Spleen (tissue), 7 donors: ENCODE data around the gene RCN2.

Source experiments
- POLR2A ChIP-seq, 3 donors: fragments of 450-650 bp; IDR thresholded peaks; one replicate each; pipeline ENCODE4 v1.5.1; 2017; ENCODE audit warnings: antibody characterized with exemption in 3 of 3, mild to moderate bottlenecking in 1 of 3
- POLR2AphosphoS5 ChIP-seq, 3 donors: sonication (generic); formaldehyde crosslinking; IDR thresholded peaks; one replicate each; pipeline ENCODE4 v1.5.1; 2017; ENCODE audit warnings: antibody characterized with exemption in 3 of 3
- TF ChIP-seq, protein P1 (sequence below), 11 experiments: fragments of 200-600 bp in 7 of 11; fragments of 450-650 bp in 4 of 11; sonication (generic) in 4 of 11; IDR thresholded peaks in 8 of 11; conservative IDR thresholded peaks in 3 of 11; 1 replicate in 7 of 11; 2 replicates in 4 of 11; pipeline versions ENCODE4 v1.4.0 to v1.8.0; 2016 to 2021; ENCODE audit warnings: antibody characterized with exemption in 11 of 11, inconsistent platforms in 4 of 11, mild to moderate bottlenecking in 1 of 11
- donor health status: DM: no; HTN: no; CAD: no; lungs with moderate emphysema.
- donor health status: DM: no; HTN: no; CAD: no.
- donor health status: DM: no; HTN: no; CAD: no.

GRCh38 chr15:76930831-76931396, 635 bp upstream of the RCN2 start:
- TF ChIP-seq, protein P1, sequence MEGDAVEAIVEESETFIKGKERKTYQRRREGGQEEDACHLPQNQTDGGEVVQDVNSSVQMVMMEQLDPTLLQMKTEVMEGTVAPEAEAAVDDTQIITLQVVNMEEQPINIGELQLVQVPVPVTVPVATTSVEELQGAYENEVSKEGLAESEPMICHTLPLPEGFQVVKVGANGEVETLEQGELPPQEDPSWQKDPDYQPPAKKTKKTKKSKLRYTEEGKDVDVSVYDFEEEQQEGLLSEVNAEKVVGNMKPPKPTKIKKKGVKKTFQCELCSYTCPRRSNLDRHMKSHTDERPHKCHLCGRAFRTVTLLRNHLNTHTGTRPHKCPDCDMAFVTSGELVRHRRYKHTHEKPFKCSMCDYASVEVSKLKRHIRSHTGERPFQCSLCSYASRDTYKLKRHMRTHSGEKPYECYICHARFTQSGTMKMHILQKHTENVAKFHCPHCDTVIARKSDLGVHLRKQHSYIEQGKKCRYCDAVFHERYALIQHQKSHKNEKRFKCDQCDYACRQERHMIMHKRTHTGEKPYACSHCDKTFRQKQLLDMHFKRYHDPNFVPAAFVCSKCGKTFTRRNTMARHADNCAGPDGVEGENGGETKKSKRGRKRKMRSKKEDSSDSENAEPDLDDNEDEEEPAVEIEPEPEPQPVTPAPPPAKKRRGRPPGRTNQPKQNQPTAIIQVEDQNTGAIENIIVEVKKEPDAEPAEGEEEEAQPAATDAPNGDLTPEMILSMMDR (IDR thresholded peaks at IDR 0.05 in 8 of 11, conservative IDR thresholded peaks at IDR 0.05 in 3 of 11): no peak
- no peak for TF ChIP-seq POLR2A (IDR thresholded peaks at IDR 0.05)
- TF ChIP-seq POLR2AphosphoS5 (IDR thresholded peaks at IDR 0.05): no peak
